HEK293 (cell line): ENCODE results near the gene FRS2.

Experiments
- CTCF ChIA-PET: fragments of 350-600 bp; formaldehyde crosslinking; extraction: SDS; loops from one replicate; lab custom pipeline; 2021; ENCODE audit warnings: antibody characterized with exemption; lab: Yijun Ruan, JAX
- POLR2A ChIA-PET: fragments of 300-600 bp; formaldehyde crosslinking; extraction: SDS; loops from one replicate; lab custom pipeline; 2020; ENCODE audit warnings: antibody characterized with exemption, inconsistent platforms; lab: Yijun Ruan, JAX
- H3K27ac ChIP-seq: fragments of 200-500 bp; sonication (Bioruptor generic); 2 replicates; pipeline ENCODE4 v1.5.1; 2014; ENCODE audit warnings: low read depth, low read length, control low read depth, inconsistent platforms; ENCODE audit errors: extremely low read depth
- H3K36me3 ChIP-seq, 2 experiments: fragments of 200-500 bp in 1 of 2; sonication (Bioruptor generic) in 1 of 2; 1 replicate in 1 of 2; 2 replicates in 1 of 2; pipeline ENCODE4 v1.5.1; 2014 to 2017; ENCODE audit warnings: inconsistent platforms in 2 of 2, low read length in 2 of 2; ENCODE audit not compliant: control insufficient read depth in 2 of 2, insufficient read depth in 1 of 2
- H3K4me1 ChIP-seq: fragments of 200-500 bp; sonication (Bioruptor generic); 2 replicates; pipeline ENCODE4 v1.5.1; 2014; ENCODE audit warnings: mild to moderate bottlenecking, low read length, inconsistent platforms; ENCODE audit not compliant: control insufficient read depth, insufficient read depth
- H3K4me3 ChIP-seq: 2 replicates; pipeline ENCODE4 v1.5.1; 2011; ENCODE audit warnings: low read depth, mild to moderate bottlenecking, control low read depth, low read length, moderate library complexity
- H3K9me3 ChIP-seq: fragments of 200-500 bp; sonication (Bioruptor generic); 2 replicates; pipeline ENCODE4 v1.5.1; 2014; ENCODE audit warnings: low read depth, low read length, inconsistent platforms; ENCODE audit not compliant: control insufficient read depth, insufficient read depth
- BCL6B ChIP-seq: fragments of 450-650 bp; formaldehyde crosslinking; IDR thresholded peaks from 2 replicates; pipeline ENCODE4 v1.5.1; 2017; ENCODE audit warnings: missing biosample characterization, missing genetic modification characterization
- EGR2 ChIP-seq: fragments of 450-650 bp; formaldehyde crosslinking; IDR thresholded peaks from 2 replicates; pipeline ENCODE4 v1.5.1; 2016; ENCODE audit warnings: low read depth, missing biosample characterization, missing genetic modification characterization
- ELK4 ChIP-seq: IDR thresholded peaks from 2 replicates; pipeline ENCODE4 v1.6.1; 2011; ENCODE audit warnings: mild to moderate bottlenecking, low read depth, low read length, borderline replicate concordance
- PRDM1 ChIP-seq: fragments of 450-650 bp; formaldehyde crosslinking; IDR thresholded peaks from 2 replicates; pipeline ENCODE4; 2016; ENCODE audit warnings: missing biosample characterization, missing genetic modification characterization
- ZFHX2 ChIP-seq: fragments of 450-650 bp; formaldehyde crosslinking; conservative IDR thresholded peaks from 2 replicates; pipeline ENCODE4 v1.5.1; 2016; ENCODE audit warnings: missing biosample characterization, missing genetic modification characterization
- ZNF175 ChIP-seq: fragments of 450-650 bp; formaldehyde crosslinking; IDR thresholded peaks from 2 replicates; pipeline ENCODE4 v1.5.1; 2016; ENCODE audit warnings: missing biosample characterization, missing genetic modification characterization
- ZNF341 ChIP-seq: fragments of 450-650 bp; formaldehyde crosslinking; IDR thresholded peaks from 2 replicates; pipeline ENCODE4; 2016; ENCODE audit warnings: low read depth, missing biosample characterization, missing genetic modification characterization
- ZNF354C ChIP-seq: fragments of 450-650 bp; formaldehyde crosslinking; IDR thresholded peaks from 2 replicates; pipeline ENCODE4 v1.5.1; 2016; ENCODE audit warnings: missing biosample characterization, missing genetic modification characterization, low read depth, borderline replicate concordance
- ZNF426 ChIP-seq: fragments of 450-650 bp; formaldehyde crosslinking; IDR thresholded peaks from 2 replicates; pipeline ENCODE4 v1.5.1; 2017; ENCODE audit warnings: missing biosample characterization, missing genetic modification characterization, mild to moderate bottlenecking, inconsistent platforms, moderate library complexity
- ZNF596 ChIP-seq: fragments of 450-650 bp; IDR thresholded peaks from 2 replicates; pipeline ENCODE4 v1.5.0; 2018; ENCODE audit warnings: missing biosample characterization, mild to moderate bottlenecking, missing genetic modification characterization, moderate library complexity
- ZNF639 ChIP-seq: fragments of 450-650 bp; formaldehyde crosslinking; IDR thresholded peaks from 2 replicates; pipeline ENCODE4 v1.5.1; 2016; ENCODE audit warnings: missing biosample characterization, missing genetic modification characterization
- ZNF645 ChIP-seq: fragments of 450-650 bp; formaldehyde crosslinking; IDR thresholded peaks from 2 replicates; pipeline ENCODE4; 2016; ENCODE audit warnings: missing biosample characterization, missing genetic modification characterization
- ZNF777 ChIP-seq: fragments of 450-650 bp; formaldehyde crosslinking; IDR thresholded peaks from 2 replicates; pipeline ENCODE4 v1.5.1; 2017; ENCODE audit warnings: missing biosample characterization, missing genetic modification characterization, borderline replicate concordance
- TF ChIP-seq, protein P1 (sequence below): fragments of 450-650 bp; formaldehyde crosslinking; IDR thresholded peaks from 2 replicates; pipeline ENCODE4 v1.5.1; 2017; ENCODE audit warnings: missing biosample characterization, missing genetic modification characterization
- TF ChIP-seq, protein P2 (sequence below): fragments of 450-650 bp; formaldehyde crosslinking; IDR thresholded peaks from 2 replicates; pipeline ENCODE4 v1.5.1; 2016; ENCODE audit warnings: missing biosample characterization, missing genetic modification characterization
- TF ChIP-seq, protein P3 (sequence below): fragments of 450-650 bp; formaldehyde crosslinking; IDR thresholded peaks from 2 replicates; pipeline ENCODE4 v1.5.1; 2016; ENCODE audit warnings: missing biosample characterization, missing genetic modification characterization
- TF ChIP-seq, protein P4 (sequence below): fragments of 450-650 bp; formaldehyde crosslinking; IDR thresholded peaks from 2 replicates; pipeline ENCODE4 v1.5.1; 2016; ENCODE audit warnings: missing biosample characterization, missing genetic modification characterization, low read depth

Gene FRS2

GRCh38 chr12:69514845-69515244 is 44.7 kb downstream of the FRS2 start (continued):
- TF ChIP-seq BCL6B (tag by site-specific recombination) (no peak), ELK4 (no peak), ZNF639 (tag by site-specific recombination) (no peak)
- TF ChIP-seq, protein P1, sequence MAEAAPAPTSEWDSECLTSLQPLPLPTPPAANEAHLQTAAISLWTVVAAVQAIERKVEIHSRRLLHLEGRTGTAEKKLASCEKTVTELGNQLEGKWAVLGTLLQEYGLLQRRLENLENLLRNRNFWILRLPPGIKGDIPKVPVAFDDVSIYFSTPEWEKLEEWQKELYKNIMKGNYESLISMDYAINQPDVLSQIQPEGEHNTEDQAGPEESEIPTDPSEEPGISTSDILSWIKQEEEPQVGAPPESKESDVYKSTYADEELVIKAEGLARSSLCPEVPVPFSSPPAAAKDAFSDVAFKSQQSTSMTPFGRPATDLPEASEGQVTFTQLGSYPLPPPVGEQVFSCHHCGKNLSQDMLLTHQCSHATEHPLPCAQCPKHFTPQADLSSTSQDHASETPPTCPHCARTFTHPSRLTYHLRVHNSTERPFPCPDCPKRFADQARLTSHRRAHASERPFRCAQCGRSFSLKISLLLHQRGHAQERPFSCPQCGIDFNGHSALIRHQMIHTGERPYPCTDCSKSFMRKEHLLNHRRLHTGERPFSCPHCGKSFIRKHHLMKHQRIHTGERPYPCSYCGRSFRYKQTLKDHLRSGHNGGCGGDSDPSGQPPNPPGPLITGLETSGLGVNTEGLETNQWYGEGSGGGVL (tag by site-specific recombination): no peak
- TF ChIP-seq, protein P2, sequence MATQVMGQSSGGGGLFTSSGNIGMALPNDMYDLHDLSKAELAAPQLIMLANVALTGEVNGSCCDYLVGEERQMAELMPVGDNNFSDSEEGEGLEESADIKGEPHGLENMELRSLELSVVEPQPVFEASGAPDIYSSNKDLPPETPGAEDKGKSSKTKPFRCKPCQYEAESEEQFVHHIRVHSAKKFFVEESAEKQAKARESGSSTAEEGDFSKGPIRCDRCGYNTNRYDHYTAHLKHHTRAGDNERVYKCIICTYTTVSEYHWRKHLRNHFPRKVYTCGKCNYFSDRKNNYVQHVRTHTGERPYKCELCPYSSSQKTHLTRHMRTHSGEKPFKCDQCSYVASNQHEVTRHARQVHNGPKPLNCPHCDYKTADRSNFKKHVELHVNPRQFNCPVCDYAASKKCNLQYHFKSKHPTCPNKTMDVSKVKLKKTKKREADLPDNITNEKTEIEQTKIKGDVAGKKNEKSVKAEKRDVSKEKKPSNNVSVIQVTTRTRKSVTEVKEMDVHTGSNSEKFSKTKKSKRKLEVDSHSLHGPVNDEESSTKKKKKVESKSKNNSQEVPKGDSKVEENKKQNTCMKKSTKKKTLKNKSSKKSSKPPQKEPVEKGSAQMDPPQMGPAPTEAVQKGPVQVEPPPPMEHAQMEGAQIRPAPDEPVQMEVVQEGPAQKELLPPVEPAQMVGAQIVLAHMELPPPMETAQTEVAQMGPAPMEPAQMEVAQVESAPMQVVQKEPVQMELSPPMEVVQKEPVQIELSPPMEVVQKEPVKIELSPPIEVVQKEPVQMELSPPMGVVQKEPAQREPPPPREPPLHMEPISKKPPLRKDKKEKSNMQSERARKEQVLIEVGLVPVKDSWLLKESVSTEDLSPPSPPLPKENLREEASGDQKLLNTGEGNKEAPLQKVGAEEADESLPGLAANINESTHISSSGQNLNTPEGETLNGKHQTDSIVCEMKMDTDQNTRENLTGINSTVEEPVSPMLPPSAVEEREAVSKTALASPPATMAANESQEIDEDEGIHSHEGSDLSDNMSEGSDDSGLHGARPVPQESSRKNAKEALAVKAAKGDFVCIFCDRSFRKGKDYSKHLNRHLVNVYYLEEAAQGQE: no peak
- TF ChIP-seq, protein P3, sequence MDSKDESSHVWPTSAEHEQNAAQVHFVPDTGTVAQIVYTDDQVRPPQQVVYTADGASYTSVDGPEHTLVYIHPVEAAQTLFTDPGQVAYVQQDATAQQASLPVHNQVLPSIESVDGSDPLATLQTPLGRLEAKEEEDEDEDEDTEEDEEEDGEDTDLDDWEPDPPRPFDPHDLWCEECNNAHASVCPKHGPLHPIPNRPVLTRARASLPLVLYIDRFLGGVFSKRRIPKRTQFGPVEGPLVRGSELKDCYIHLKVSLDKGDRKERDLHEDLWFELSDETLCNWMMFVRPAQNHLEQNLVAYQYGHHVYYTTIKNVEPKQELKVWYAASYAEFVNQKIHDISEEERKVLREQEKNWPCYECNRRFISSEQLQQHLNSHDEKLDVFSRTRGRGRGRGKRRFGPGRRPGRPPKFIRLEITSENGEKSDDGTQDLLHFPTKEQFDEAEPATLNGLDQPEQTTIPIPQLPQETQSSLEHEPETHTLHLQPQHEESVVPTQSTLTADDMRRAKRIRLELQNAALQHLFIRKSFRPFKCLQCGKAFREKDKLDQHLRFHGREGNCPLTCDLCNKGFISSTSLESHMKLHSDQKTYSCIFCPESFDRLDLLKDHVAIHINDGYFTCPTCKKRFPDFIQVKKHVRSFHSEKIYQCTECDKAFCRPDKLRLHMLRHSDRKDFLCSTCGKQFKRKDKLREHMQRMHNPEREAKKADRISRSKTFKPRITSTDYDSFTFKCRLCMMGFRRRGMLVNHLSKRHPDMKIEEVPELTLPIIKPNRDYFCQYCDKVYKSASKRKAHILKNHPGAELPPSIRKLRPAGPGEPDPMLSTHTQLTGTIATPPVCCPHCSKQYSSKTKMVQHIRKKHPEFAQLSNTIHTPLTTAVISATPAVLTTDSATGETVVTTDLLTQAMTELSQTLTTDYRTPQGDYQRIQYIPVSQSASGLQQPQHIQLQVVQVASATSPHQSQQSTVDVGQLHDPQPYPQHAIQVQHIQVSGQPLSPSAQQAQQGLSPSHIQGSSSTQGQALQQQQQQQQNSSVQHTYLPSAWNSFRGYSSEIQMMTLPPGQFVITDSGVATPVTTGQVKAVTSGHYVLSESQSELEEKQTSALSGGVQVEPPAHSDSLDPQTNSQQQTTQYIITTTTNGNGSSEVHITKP (tag by site-specific recombination): no peak

- CTCF ChIA-PET: interaction anchor here (0.6 to 0.7 kb wide), 2 partner anchors 56 to 69 kb away, joined by 3 to 4 read pairs; no protein-coding TSS in a partner anchor
Measured at GRCh38 chr12:69515394-69515930, 45.3 kb downstream of the FRS2 start.

More at GRCh38 chr12:69515394-69515930, 45.3 kb downstream of the FRS2 start:
- H3K27ac ChIP-seq: no peak overlapping the region
- no peaks in the 10 kb centered on the region; a peak in 1 of 3 replicates for H3K36me3 ChIP-seq
- TF ChIP-seq PRDM1 (tag by site-specific recombination): peak; percentile 71
- TF ChIP-seq, protein P4, sequence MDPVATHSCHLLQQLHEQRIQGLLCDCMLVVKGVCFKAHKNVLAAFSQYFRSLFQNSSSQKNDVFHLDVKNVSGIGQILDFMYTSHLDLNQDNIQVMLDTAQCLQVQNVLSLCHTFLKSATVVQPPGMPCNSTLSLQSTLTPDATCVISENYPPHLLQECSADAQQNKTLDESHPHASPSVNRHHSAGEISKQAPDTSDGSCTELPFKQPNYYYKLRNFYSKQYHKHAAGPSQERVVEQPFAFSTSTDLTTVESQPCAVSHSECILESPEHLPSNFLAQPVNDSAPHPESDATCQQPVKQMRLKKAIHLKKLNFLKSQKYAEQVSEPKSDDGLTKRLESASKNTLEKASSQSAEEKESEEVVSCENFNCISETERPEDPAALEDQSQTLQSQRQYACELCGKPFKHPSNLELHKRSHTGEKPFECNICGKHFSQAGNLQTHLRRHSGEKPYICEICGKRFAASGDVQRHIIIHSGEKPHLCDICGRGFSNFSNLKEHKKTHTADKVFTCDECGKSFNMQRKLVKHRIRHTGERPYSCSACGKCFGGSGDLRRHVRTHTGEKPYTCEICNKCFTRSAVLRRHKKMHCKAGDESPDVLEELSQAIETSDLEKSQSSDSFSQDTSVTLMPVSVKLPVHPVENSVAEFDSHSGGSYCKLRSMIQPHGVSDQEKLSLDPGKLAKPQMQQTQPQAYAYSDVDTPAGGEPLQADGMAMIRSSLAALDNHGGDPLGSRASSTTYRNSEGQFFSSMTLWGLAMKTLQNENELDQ (tag by site-specific recombination): no peak
- TF ChIP-seq EGR2: peak; percentile 57
- peak; percentile 61; the same call in 1 of the 2 replicates for TF ChIP-seq ZNF596 (tag by site-specific recombination)
- no peak for TF ChIP-seq ZNF777
- TF ChIP-seq ZNF645: no peak
- TF ChIP-seq ZNF175 (tag by site-specific recombination): no peak
- TF ChIP-seq ZNF354C (tag by site-specific recombination): no peak
- TF ChIP-seq ZNF426: no peak
- no peak for TF ChIP-seq ZNF341
- peak; percentile 46; the same call in 1 of the 2 replicates for TF ChIP-seq ZFHX2 (tag by site-specific recombination)
- POLR2A ChIA-PET: interaction anchor here (0.6 kb wide), 1 partner anchor 43 kb away, joined by 4 read pairs; no protein-coding TSS in a partner anchor
- no peak overlapping the region for H3K4me3 ChIP-seq
- peaks cover 43% of the 10 kb centered on the region for H3K4me1 ChIP-seq
- no peaks in the 10 kb centered on the region; the same call in 1 of the 2 replicates for H3K9me3 ChIP-seq
